GM19238 (cell line): ENCODE results near the gene LDB1.

Experiments used
- DNase-seq: peaks from one replicate; pipeline ENCODE4 v3.0.0; 2011; ENCODE audit warnings: low spot score; ENCODE audit not compliant: insufficient read length

Gene LDB1

GRCh38 chr10:102135956-102136526, 15.9 kb upstream of the LDB1 start:
- no peak for DNase-seq

GRCh38 chr10:102134416-102134815, 14.2 kb upstream of the LDB1 start:
- no peak for DNase-seq

- DNase-seq = peak; percentile 65
These were observed 13.4 kb upstream of the LDB1 start for GRCh38 chr10:102133373-102134195.

DNA sequence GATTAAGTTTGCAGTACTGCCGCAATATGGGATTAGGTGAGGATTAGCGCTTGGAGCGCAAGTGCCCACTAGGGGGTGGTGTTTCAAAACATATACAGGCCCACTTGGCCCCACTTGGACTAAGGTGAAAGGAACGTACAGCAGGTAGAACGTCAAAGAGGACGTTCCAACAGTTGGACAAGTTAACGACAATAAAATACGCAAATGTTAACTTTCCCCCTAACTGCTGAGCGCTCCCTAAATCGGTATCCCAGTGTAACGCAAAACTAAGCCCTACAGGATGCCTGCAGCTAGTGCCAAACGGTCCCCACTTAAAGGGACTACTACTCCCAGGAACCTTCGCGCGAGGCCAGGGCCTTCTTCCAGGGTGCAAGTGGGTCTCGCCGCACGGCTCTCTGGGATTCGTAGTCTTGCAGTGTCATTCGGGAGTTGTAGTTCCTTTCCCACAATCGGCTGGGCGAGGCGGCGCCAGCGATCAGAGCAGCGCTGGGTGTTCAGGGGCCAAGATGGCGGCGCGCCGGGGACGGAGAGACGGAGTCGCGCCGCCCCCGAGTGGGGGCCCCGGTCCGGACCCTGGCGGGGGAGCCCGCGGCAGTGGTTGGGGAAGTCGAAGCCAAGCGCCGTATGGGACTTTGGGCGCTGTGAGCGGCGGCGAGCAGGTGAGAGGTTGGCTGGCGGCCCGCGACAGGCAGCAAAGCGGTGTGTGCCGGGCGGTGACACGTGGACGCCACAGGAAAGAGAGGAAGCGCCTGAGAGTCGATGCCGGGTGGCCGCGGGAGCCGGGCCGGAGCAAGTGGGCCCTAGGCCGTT, 12.6 kb upstream of the LDB1 start, which contains the start of gene PPRC1:
Gene PPRC1, plus strand, starts transcription at position 478 of the 810 bp plus-strand sequence. Its CDS starts 29 bp downstream, at position 507.
- DNase-seq = peak; percentile 98

DNA sequence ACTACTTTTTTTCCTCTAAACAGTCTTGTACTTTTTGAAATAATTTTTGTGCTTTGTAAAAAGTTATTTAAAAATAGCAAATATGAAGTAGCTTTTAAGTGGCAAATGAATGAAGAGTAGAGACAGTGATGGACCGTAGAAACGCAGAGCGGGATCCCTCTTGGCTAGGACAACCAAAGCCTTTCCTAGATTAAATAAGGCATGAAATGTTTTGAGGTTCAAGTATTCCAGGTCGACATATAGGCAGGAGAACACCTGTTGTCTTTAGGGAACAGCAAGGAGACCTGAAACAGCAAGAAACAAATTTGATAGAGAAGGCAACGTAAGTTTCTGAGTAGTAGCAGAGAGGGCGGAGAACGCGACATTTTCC, 12.0 kb upstream of the LDB1 start:
- no peak for DNase-seq

- no peak for DNase-seq
These were observed 11.4 kb upstream of the LDB1 start for GRCh38 chr10:102131286-102132170.

GRCh38 chr10:102123223-102123622, 3.1 kb upstream of the LDB1 start:
- DNase-seq = no peak

DNA sequence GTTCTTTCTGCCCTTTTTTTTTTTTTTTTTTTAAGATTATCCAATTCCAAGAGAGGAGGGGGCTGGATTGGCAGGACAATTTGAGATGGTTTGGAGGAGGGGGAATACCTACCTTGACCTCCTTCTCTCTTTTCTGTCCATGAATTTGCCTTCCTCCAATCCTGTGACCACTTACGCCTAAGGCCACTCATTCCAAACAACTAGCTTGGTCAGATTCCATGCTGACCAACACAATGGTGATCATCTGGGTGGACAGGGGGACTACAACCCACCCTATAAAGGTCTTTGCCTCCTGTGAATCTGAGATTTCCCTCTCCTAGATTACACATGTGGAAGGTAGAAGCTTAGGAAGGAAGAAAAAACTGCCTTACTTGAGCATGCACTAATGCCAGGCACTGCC, 2.3 kb upstream of the LDB1 start:
- no peak for DNase-seq

DNA sequence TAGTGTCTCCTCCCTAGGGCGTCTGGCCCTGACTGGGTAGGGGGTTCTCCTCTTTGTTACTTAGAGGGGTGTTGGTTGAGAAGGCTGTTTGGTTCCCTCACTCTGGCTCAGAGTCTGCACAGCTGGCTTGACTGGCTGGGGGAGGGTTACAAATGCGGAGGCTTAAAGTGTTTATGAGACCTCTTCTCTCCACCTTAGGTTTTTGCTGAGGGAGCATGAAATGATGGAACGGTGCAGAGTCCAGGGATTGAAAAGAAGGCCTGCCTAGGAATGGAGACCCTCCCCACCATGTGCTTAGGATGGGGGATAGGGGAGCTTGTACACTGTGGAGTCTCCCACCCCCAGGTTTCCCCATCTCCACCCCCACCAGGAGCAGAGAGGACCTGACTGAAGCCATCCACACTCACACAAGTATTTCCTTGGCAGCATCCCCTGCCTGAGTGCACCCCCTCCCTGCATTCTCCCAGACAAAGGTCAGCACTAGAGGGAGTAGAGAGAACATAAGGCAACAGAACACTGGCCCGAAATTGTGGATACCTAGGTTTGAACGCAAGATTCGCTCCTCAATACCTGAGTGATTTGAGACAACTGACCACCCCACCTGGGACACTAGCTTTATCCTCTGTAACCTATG, 1.7 kb upstream of the LDB1 start:
- DNase-seq = no peak

DNA sequence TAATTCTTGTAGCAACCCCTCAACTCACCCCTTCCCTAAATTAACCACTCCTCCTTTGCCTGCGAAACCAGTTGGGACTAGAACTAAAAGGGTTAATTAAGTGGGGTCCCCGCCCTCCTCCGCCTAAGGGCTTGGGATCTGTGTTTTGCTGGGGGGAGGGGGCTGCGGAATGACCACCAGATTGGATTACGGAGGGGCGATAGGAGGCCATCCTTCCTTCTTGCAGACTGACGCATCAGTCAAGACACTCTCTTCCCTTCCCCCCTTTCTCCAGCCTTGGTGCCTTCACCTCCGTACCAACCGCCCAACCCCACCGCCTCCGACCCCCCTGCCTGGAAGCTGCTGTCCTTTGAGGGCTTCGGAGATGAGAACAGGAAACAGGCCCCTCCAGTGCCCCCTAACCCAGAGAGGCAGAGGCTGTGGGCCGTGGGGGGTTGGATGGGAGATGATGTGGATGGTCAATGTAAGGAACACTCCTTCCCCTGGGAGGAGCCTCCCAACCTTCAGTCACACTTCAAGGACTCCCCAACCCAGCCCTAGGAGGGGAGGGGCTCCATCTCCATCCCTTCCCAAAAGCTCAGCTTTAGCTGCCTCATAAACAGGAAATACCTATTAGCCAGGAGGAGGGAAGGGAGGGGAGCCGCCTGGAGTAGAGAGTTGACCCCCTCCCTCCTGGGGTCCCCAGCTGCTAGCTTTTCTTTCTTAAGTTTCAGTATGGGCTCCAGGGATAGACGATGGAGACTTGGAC, 997 bp upstream of the LDB1 start:
- DNase-seq = no peak

DNA sequence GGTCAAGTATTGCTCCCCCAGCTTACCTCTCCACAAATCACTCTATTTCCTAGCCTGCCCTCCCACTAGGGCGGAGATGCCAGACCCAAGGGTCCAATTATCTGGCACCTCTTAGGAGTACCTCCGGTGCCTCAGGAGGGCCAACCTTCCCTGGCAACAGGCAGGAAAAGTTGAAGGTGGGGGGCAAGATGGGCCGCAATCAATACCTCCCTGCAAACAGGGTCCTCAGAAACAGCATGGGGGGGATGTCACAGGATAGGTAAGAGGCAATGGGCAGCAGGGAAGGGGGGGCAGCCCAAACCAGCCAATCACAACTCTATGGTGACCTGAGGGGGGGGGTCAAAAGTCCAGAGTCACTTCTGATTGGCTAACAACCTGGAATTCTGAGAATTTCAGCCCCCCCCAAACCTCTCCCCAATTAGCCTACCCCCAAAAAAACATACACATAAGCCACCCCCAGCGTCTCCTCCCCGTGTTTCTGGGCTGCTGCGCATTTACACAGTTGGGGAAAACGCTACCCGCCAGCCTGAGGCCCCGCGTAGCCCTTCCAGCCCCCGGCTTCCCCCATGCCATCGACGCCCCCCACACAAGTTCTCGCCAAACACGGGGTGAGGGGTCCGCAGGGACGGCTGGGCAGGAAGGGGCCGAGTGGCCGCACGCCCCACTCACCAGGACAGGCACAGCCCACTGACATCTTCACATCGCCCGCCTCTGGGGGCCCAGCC, 589 bp downstream of the LDB1 start:
- DNase-seq = peak; percentile 44

DNA sequence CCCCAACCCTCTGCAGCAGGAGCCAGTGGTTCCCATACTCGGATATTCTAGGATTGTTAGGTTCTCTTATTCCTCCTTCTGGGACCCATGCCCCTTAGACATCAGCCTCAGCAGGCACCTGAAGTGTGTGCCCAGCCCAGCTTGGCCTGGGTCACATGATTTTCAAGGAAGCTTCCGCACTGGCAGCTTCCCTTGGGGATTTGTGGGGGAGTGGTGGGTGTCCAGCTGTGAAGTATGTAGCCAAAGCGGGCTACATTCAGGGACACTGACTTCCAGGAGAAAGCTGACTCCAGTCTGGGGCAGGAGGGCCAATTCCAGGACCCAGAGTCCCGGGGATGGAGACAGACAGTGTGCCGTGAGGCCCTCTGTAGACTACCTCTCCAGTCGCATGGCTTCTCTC, 1.3 kb downstream of the LDB1 start:
- no peak for DNase-seq

DNA sequence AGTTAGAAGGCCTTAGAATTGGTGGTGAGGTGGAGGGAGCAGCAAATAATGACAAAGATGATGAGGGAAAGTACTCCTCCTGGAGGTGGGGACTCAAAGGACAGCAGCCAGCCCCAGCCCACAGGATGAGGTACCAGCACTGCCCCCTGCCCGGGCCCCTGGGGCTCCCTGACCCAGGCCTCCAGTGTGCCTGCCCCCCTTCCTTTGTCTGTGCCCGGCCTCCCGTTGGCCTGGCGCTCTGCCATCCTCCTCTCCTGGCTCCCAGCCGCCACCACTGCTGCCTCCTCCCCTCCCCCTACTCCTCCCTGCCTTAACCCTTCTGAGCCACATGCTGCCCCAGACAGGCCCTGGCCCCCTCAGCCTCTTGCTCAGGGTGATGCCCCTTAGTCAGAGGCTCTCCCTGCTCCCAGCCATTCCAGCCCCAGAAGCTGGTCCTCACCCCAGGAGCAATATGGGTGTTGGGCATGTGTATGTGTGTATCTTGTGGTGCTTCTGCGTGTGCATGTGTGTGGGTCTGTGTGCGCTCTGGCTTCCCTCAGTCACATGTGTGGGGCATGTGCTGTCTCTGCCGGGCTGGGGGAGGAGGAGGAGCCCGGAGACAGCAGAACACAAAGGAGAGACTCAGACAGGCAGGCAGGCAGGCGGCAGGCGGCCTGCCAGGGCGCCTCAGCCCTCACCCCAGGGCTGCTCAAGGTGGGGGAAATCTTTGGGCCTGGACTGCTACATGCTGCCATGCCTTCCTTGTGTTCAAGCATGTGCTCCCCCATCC, 2.6 kb downstream of the LDB1 start:
- DNase-seq = no peak

DNA sequence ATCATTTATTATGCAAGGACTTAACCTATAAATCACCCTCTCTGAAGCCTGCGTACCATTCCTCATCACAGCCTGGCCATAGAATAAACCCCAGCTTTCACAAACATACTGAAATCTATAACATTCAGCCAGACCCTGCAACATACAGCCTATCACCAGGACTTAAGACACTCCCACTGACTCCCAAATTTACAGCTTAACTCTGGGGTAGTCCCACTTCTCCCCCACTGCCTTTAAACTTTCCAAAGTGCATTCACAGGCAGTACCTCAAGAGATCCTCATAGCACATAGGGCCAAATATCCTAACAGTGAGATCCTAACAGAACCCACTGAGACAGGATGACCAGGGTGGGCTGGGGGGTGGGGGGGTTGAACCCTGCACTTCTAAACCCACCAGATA, 3.5 kb downstream of the LDB1 start:
- DNase-seq = no peak

- no peak for DNase-seq
These were observed 4.4 kb downstream of the LDB1 start for GRCh38 chr10:102115775-102116174.

DNA sequence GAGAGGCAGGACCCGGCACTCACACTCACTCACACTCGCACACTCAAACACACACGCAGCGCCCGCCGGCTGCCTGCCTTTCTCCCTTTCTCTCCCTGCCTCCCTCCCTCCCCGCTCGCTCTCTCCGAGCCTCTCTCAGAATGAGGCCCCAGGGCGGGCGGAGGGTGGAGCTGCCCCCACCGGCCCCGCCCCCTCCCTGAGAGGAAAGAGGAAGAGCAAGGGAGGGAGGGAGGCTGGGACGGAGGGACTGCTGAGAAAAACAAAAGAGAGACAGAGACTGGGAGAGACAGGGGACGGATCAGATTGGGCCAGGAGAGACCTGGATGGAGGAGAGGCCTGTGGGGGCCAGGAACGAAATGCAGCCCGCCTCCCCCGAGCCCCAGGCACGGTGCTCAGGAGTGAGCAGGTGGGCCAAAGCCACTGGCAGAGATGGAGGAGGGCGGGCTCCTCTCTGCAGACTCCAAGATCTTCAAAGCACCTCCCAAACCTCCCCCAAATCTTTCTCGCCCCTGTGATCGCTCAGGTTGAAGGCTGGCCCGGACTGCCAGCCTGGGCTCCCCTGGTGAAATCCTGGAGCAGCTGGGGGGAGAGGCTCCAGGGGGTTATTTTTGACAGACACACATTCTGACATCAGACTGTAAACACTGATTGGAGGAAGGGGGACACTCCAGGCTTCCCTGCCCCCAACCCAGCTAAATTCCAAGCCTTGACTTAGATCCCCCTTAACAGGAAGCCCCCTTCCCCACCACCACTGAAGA, 5.1 kb downstream of the LDB1 start:
- peak; percentile 84 for DNase-seq

GRCh38 chr10:102113956-102114857, 6.0 kb downstream of the LDB1 start:
- no peak for DNase-seq
